T1000 (cell line): ENCODE measurements around the gene MAPT.

Source experiments
- DNase-seq: peaks from one replicate; lab custom pipeline; 2025; ENCODE audit warnings: mixed read lengths; lab: John Stamatoyannopoulos, UW

Gene MAPT

DNA sequence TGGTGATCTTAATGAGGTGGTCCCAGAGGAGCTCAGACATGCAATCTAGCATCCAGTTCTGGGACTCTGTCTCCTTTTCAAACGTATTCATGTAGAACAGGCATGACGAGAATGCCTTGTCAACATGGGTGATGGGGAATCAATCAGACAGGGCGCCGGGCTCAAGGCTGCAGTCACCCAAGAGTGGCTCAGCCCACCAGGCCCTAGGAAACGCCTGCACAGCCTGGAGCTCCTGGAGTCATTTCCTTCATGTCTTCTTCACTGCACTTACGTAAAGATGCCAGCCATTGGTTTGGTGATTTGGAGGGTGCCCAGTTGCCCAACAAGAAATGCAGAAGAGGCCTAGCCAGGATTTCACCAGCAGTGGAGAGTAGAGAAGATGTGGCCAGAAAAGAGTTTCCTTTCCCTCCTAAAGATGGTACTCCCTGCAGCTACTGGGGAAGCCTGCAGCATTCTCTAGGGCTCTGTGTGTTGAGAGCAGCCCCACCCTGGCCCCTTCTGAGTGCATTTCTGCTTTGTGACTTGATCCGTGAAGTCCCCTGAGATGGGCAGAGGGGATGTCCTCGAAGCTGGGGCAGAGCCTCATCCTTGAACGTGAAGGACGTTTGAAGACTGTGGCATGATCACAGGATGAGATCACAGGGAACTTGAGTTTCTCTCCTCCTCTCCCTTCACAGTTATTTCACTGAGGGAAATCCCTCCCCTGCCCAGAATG, 80.7 kb downstream of the MAPT start:
- DNase-seq, result no peak

DNA sequence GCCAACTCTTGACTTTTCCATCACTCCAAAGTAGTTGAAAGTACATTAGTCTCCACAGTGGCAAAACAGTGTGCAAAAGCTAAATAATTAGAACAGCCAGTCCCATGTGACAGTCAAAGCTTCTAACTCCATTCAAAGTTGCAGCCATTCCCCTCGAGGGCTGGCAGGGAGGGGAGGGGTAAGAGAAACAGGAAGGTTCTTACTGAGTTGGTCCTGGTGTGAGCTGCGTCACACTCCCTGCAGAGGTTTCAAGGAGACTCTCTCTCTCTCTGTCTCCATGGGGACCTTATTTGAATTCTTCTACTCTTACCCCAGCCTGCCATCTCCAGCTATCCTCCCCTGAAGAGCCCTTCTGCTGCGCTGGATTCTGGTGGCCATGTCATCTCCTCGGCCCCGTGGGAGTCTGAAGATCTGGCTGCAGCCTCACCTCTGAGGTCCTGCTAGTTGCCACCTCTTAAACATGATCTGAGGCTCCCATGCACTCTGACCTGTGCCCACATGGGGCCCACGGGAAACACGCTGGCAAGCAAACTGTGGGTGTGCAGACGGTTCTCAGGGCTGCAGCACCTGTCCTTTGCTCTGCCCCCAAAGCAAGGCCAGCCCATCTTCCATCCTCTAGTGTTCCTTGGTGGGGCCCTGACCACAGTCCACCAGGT, 81.4 kb downstream of the MAPT start:
- DNase-seq, result no peak

DNA sequence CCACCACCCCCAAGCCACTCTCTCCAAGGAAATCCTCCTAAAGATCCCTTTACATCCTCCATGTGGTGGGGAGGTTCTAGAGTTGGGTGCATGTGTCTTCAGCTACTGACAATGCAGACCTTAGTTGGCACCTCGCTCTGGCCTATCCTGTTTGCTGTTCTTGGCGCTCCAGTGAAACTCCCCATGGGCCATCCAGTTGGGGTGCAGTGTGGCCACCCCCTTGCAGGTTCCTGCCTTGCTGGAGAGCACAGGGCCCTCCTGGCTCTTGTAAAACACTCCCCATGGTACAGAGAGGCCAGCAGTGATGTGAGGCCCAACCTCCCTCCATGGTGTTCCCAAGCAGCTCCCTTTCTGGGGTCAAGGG, 82.0 kb downstream of the MAPT start:
- DNase-seq, result no peak

DNA sequence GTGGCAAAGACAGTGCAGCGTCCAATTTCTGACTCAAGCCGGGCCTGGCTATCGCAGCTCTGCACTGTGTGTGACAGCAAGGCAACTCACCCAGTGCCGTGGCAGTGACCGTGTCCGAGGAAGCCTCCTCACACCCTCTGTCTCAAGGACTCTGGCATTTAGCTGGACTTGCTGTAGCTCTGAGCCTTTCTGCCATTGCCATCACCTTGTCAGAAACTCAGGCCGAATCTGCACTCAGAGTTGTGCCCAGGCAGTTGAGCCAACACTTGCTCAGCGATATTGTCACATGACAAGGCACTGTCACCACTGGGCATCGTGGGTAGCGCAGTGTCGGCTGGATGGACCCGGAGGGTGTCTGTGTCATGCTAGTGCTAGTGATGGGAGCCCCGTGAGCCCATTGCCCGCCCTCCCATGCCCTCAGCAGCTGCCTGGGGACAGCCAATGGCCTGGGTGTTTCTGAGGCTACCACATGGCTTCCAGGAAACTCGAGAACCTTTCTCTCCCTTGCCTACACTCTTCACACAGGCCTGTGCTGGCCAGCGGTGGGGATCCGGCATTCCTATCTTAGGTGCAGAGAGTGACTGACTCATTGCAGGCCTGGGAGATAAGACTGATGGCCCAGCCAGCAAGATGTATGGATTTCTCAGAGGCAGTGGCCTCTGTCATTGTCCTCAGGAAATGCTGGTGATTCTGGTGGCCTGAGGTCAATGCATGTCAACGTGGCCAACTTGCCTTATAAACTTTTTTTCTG, 82.6 kb downstream of the MAPT start:
- DNase-seq, result no peak

DNA sequence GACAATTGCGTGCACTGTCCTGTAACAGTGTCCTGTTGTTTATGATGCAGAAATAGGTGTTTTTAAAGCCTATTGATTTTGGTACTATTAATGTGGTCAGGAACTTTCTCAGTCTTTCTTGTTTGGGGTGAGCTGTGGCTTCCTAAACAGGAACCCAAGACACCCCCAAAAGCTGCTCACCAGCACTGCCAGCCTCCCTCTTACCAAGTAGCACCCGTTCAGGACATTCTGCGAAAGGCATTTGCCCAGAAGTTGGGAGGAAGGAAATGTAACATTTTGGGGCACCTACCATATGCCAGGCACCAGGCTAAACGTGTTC, 83.1 kb downstream of the MAPT start:
- no peak for DNase-seq

DNA sequence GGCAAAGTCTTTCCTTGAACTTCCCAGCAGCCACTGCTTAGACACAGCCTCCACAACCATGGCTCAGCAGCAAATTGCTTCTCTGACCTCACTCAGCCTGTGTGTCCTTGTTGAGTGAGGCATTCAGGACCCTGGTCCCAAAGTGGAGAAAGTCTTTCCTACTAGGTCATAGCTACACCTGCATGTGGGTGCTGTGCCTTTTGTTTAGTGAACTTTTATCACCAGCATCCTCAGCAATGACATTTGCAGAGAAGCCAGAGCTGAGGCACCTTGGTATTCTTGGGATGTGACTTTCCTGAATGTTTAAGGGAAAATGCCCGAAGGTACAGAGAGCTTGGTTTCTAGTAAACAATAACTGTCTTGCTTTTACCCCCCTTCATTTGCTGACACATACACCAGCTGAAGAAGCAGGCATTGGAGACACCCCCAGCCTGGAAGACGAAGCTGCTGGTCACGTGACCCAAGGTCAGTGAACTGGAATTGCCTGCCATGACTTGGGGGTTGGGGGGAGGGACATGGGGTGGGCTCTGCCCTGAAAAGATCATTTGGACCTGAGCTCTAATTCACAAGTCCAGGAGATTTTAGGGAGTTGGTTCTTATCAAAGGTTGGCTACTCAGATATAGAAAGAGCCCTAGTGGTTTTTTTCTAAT, 83.7 kb downstream of the MAPT start:
- DNase-seq, result no peak

DNA sequence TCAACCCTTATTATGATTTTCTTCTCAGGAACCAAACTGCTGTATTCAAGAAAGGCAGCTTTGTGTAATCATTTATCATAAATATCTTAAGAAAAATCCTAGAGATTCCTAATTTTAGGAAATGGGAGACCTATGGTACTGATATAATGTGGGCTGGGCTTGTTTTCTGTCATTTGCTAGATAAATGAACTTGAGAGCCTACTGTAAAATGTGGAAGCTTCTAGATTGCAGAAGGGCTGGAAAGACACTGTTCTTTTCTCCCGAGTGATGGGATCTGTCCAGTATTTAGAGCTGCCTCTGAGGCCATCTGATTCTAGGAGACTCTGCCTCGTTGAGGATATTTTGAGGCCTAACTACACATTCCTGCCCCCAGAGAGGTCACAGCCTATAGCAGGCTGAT, 84.8 kb downstream of the MAPT start:
- DNase-seq, result no peak

DNA sequence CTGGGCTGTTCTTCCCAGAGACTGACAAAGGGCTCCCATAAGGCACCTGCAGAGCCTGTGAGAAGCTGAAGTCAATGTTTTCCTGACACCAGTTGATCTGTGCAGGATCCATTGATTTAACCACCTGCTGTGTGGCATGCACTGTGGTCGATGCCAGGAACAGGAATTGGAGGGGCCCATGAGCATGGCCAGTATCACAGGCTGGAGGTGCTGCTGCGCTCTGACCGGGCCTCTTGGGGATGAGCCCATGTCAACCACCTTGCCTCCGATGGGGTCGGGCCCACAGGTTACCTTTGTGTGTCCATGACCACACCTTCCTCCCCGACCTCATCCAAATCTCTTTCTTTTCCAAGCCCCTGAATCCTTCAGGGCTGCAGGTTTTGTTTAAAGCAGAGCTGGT, 86.5 kb downstream of the MAPT start:
- DNase-seq, result no peak

DNA sequence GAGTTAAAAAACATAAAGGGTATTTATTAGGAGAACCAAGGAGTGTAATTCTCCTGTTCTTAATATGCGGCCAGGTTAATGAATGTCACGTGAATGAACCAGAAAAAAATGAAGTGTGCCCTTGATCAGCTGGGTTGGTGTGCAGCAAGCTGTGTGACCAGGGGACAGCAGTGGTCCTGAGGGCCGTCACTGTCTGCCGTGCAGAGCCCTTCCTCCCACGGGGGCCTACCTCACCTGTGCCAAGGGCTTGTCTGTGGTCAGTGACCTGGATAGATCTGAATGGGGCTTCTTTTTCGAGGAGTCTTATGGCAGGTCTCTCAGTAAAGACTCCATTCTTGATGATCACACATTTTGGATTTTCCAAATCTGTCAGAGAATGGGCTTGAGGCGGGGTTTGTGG, 87.0 kb downstream of the MAPT start:
- no peak for DNase-seq

DNA sequence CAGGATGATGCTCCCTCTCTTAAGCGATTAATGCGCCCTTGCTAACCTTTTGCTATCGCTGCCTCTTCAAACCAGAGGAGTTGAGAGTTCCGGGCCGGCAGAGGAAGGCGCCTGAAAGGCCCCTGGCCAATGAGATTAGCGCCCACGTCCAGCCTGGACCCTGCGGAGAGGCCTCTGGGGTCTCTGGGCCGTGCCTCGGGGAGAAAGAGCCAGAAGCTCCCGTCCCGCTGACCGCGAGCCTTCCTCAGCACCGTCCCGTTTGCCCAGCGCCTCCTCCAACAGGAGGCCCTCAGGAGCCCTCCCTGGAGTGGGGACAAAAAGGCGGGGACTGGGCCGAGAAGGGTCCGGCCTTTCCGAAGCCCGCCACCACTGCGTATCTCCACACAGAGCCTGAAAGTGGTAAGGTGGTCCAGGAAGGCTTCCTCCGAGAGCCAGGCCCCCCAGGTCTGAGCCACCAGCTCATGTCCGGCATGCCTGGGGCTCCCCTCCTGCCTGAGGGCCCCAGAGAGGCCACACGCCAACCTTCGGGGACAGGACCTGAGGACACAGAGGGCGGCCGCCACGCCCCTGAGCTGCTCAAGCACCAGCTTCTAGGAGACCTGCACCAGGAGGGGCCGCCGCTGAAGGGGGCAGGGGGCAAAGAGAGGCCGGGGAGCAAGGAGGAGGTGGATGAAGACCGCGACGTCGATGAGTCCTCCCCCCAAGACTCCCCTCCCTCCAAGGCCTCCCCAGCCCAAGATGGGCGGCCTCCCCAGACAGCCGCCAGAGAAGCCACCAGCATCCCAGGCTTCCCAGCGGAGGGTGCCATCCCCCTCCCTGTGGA, 88.6 kb downstream of the MAPT start:
- DNase-seq, result no peak

DNA sequence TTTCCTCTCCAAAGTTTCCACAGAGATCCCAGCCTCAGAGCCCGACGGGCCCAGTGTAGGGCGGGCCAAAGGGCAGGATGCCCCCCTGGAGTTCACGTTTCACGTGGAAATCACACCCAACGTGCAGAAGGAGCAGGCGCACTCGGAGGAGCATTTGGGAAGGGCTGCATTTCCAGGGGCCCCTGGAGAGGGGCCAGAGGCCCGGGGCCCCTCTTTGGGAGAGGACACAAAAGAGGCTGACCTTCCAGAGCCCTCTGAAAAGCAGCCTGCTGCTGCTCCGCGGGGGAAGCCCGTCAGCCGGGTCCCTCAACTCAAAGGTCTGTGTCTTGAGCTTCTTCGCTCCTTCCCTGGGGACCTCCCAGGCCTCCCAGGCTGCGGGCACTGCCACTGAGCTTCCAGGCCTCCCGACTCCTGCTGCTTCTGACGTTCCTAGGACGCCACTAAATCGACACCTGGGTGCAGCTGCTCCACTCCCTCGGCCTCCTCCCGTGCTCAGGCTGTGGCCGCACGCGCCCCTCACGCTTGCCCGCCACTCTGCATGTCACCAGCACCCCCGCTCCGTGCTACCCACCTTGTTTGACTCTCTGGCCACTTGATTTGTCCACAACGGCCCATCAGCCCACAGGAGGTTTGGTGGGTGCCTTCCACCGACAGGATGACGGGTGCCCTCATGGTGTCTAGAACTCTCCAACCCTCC, 89.4 kb downstream of the MAPT start:
- no peak for DNase-seq

DNA sequence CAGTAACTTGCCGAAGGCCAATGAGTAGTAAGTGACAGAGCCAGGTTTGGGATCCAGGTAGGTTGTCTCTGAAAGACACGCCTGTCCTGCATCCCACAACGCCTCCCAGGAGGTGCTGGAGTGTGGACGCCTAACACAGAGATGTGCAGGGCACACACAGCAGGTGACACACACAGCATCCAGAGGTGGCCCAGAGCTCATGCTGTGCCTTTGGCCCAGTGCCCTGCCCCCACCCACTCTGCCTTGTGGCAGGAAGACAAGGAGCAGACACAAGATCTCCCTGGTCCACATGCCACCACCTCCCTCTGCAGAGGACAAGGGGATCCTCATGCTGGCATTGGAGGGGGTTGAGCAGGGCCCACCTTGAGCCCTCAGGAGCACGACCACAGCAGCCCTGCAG, 90.0 kb downstream of the MAPT start:
- no peak for DNase-seq

DNA sequence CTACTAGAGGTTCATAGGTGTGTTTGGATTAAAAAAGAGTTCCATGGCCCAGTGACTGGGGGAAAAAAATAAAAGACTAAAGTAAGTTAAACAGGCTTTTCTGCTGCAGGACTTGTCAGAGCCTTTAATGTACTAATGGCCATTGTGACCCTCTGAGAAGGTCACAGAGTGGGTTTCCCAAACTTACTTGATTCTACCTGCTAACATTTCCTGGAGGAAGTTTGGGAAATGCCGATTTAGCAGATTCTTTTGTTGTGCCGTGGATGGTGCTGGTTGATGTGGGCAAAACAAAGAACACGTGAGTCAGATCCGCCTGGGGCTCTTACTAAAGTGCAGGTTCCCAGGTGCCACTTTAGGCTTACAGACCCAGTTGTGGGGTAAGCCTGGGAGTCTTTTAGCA, 91.1 kb downstream of the MAPT start:
- no peak for DNase-seq

DNA sequence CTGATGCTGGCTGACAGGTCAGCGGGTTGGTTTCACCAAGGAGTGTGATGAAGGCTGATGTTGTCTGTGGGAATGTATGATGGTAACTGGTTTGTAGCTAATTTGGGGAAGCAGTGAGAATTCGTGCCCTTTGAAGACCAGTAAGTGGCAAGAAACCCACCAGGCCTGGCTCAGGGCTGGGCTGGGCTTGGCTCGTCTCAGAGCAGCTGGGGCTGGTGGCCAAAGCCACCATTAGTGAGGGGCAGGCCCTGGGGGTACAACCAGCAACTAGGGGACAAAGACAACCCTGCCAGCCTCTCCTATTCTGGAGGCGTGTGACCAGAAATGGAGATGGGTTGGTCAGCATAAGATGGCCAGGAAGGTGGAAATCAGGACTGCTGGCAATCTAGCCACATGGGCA, 91.7 kb downstream of the MAPT start:
- DNase-seq, result no peak

DNA sequence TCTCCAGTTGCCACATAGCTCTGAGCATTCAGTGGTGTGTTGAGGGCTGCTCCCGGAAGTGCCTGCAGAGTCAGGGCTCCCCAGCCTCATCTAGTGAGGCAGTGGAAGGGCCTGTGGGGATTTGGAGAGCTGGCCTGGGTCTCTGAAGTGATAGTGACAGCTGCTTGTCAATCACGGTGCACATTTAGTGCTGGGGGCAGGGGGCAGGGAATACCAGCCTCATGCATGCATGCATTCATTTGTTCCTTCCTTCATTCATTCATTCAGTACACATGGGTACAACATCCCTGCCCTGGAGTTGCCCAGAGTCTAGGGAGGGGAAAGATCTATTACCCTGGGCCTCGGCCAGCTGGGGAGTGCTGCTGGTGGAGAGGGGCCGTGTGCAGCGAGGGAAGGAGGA, 93.4 kb downstream of the MAPT start:
- no peak for DNase-seq

DNA sequence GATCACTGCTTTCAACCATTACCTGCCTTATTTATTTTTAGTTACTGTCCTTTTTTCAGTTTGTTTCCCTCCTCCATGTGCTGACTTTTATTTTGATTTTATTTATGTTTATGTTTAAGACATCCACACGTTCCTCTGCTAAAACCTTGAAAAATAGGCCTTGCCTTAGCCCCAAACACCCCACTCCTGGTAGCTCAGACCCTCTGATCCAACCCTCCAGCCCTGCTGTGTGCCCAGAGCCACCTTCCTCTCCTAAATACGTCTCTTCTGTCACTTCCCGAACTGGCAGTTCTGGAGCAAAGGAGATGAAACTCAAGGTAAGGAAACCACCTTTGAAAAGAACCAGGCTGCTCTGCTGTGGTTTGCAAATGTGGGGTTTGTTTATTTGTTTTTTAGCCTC, 95.4 kb downstream of the MAPT start:
- no peak for DNase-seq

DNA sequence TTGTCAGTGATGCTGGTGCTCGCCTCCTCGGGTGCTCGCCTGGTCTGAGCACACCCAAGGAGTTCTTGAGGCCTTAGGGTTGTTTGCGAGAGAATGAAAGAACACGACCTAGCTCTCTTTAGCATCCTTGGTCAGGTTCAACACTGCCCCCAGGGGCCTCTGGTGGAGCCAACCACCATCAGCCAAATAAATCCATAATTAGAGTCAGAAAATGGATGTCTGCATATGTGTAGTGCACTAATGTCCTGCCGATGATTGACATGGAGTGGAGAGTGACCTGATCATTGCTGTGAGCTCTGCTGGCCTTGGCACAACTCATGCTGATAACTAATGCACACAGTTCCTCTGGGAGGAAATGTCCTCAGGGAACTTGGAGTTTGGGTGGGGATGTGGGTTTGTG, 96.5 kb downstream of the MAPT start:
- no peak for DNase-seq

DNA sequence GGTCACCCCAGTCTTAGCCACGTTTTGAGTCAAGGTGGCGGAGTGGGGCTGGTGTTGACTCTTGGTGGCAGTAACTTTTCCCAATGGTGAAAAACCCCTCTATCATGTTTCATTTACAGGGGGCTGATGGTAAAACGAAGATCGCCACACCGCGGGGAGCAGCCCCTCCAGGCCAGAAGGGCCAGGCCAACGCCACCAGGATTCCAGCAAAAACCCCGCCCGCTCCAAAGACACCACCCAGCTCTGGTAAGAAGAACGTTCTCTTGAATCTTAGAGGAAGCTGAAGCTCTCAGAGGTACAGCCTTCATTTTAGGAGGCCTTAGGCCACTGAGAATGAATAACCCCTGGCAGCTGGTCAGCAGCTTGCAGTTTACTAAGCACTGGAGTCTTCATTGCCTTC, 97.0 kb downstream of the MAPT start:
- no peak for DNase-seq

DNA sequence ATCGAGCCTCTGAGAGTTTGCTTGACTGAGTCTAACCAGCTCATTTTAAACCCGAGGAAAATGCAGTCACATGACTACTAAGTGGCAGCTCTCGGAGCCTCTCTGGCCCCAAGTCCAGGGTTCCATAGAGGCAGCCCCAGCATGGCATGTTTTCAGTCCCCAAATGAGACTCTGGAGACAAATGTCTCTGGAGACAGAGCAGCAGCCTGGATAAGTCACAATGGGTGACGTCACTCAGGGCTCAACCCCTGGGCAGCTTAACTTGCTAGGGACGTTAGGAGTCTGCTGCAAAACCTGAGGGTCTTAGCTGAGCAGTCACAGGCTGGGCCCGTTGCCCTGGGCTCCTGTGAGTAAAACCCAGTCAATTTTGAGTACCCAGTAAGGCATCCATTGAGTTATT, 97.8 kb downstream of the MAPT start:
- DNase-seq, result no peak

DNA sequence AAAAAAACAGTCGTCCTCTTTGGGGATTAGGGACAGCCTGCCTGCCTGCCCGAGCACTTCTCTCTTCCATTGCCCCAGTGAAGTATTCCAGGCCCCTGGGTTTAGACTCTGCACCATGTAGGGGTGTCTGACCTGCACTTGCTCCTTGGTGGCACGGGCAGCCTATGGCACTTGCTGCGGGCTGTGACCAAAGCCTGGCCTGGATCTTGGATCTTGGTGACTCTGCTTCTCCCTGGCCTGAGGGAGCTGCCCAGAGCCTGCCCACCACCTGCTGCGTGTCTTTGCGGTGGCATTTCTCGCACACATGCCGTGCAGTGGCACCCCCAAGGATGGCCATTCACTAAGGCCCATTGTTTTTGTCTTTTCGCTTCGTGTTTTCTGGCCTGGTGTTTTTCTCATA, 98.5 kb downstream of the MAPT start:
- no peak for DNase-seq

DNA sequence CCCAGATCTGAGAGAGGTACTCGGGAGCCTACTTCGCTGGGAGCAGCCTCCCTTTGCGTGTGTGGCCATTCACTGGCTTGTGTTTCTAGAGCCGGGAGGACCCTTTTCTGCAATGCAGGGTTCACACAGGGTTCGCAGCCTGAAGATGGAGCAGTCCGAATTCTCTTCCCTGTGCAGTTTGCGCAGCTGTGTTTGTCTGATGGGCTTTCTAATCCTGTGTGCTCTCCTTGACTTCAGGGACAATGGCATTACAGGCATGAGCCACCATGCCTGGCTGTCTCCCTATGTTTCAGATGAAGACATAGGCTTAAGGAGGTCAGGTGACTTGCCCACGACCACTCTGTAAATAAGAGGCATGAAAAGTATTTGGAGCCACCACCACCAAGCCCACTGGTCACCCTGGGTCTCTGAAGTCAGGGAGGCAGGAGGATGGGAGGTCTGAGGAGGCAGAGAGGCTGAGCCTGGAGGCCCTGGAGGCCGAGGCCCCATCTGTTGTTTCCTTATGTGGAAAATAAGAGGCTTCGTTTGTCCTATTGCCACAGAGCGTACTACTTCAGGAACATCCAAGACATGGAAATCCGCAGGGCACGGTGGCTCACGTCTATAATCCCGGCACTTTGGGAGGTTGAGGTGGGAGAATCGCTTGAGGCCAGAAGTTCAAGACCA, 99.7 kb downstream of the MAPT start:
- DNase-seq, result no peak
